ENCODE measurements around the gene TEX13D. TPM values are rescaled to one million over a fixed set of nuclear protein-coding genes. Genes with fewer than 3 reads are reported as not detected.

The TEX13D gene
- total and polyA plus RNA-seq, 9 of the 15 experiments (the other 6 are each of a cell fraction or from before 2014, with no cell fraction given) = 0.06 TPM; not detected in 8

GRCh38 chrX:124347242-124347641, 14.8 kb downstream of the TEX13D start:
- intact Hi-C loops (cut with micrococcal nuclease) (loop anchor here (5.0 kb wide), 1 partner anchor 385 kb away; the partner anchor contains the start of gene STAG2), in situ Hi-C loops (cut with MboI) (no loop called here)
- H3K27me3 ChIP-seq (ENCODE audit: control insufficient read depth in 2 of 2, insufficient read depth in 2 of 2, low read length in 2 of 2) = no peaks in the 10 kb centered on the region
- ChIA-PET POLR2A (interaction anchor here (2.8 kb wide), 1 partner anchor 11 kb away, joined by 7 read pairs; no protein-coding TSS in a partner anchor), CTCF (ENCODE audit: low intra/inter-chr PET ratio) (no interaction called here)
- H3K36me3 ChIP-seq (ENCODE audit: control insufficient read depth, insufficient read depth, low read length) = no peaks in the 10 kb centered on the region
- no peak overlapping the region; the same call in 1 of the 2 replicates for H3K4me2 ChIP-seq (ENCODE audit: insufficient read depth, low read length)
- FAIRE-seq = no peak
- peak overlapping the region; percentile 77; the same call in 1 of the 2 replicates for H2AFZ ChIP-seq (ENCODE audit: low read depth, low read length)
- peaks cover 14 to 34% of the 10 kb centered on the region in 2 experiments; a peak in 4 of 5 replicates for H3K4me1 ChIP-seq (replicated peaks in 1 of 2; ENCODE audit: control insufficient read depth in 2 of 2, insufficient read depth in 2 of 2, low read length in 2 of 2)
- H3K9me1 ChIP-seq (ENCODE audit: control insufficient read depth, insufficient read depth, low read length) = no peaks in the 10 kb centered on the region
- 51% methylated on average over 5 of the region's 5 CpGs for WGBS (ENCODE audit: insufficient coverage, low coverage, missing lambda C conversion rate)
- no peaks in the 10 kb centered on the region for H4K20me1 ChIP-seq (replicated peaks; ENCODE audit: control insufficient read depth, insufficient read depth, low read length)
- no TSS peak for BruUV-seq (replicated peaks)
- no peak for DNase-seq (ENCODE audit: extremely low read depth in 1 of 4, low spot score in 3 of 4)
- no peak overlapping the region for H3K4me3 ChIP-seq
- no peaks in the 10 kb centered on the region for H3K79me2 ChIP-seq (ENCODE audit: control insufficient read depth, insufficient read depth, low read length)
- peak overlapping the region in 1 of 2 experiments; percentile 30; a peak in 2 of 4 replicates for H3K9ac ChIP-seq (ENCODE audit: insufficient read depth in 1 of 2, low read depth in 2 of 2, low read length in 2 of 2)
- H3K27ac ChIP-seq (ENCODE audit: extremely low read depth, low read depth, low read length) = no peak overlapping the region
- no peaks in the 10 kb centered on the region for H3K9me3 ChIP-seq (replicated peaks; ENCODE audit: control insufficient read depth, insufficient read depth, low read depth, low read length)
- no peak; the same call in 2 of the 3 replicates for ATAC-seq
- TF ChIP-seq, protein P1, sequence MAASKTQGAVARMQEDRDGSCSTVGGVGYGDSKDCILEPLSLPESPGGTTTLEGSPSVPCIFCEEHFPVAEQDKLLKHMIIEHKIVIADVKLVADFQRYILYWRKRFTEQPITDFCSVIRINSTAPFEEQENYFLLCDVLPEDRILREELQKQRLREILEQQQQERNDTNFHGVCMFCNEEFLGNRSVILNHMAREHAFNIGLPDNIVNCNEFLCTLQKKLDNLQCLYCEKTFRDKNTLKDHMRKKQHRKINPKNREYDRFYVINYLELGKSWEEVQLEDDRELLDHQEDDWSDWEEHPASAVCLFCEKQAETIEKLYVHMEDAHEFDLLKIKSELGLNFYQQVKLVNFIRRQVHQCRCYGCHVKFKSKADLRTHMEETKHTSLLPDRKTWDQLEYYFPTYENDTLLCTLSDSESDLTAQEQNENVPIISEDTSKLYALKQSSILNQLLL (CRISPR knock-in tag; IDR thresholded peaks at IDR 0.05; ENCODE audit: borderline replicate concordance) = no peak
- TF ChIP-seq RBM17 (IDR thresholded peaks at IDR 0.05; ENCODE audit: borderline replicate concordance, low read depth, low read length) = no peak
- TF ChIP-seq, protein P2, sequence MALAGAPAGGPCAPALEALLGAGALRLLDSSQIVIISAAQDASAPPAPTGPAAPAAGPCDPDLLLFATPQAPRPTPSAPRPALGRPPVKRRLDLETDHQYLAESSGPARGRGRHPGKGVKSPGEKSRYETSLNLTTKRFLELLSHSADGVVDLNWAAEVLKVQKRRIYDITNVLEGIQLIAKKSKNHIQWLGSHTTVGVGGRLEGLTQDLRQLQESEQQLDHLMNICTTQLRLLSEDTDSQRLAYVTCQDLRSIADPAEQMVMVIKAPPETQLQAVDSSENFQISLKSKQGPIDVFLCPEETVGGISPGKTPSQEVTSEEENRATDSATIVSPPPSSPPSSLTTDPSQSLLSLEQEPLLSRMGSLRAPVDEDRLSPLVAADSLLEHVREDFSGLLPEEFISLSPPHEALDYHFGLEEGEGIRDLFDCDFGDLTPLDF (CRISPR knock-in tag; IDR thresholded peaks at IDR 0.05) = no peak
- no peak for TF ChIP-seq HMGN3 (IDR thresholded peaks at IDR 0.05; ENCODE audit: borderline replicate concordance, extremely low read depth, insufficient read length, low read depth, low read length)
- TF ChIP-seq NELFE (IDR thresholded peaks at IDR 0.05; ENCODE audit: insufficient read depth, insufficient read length) = no peak
- TF ChIP-seq, protein P3, sequence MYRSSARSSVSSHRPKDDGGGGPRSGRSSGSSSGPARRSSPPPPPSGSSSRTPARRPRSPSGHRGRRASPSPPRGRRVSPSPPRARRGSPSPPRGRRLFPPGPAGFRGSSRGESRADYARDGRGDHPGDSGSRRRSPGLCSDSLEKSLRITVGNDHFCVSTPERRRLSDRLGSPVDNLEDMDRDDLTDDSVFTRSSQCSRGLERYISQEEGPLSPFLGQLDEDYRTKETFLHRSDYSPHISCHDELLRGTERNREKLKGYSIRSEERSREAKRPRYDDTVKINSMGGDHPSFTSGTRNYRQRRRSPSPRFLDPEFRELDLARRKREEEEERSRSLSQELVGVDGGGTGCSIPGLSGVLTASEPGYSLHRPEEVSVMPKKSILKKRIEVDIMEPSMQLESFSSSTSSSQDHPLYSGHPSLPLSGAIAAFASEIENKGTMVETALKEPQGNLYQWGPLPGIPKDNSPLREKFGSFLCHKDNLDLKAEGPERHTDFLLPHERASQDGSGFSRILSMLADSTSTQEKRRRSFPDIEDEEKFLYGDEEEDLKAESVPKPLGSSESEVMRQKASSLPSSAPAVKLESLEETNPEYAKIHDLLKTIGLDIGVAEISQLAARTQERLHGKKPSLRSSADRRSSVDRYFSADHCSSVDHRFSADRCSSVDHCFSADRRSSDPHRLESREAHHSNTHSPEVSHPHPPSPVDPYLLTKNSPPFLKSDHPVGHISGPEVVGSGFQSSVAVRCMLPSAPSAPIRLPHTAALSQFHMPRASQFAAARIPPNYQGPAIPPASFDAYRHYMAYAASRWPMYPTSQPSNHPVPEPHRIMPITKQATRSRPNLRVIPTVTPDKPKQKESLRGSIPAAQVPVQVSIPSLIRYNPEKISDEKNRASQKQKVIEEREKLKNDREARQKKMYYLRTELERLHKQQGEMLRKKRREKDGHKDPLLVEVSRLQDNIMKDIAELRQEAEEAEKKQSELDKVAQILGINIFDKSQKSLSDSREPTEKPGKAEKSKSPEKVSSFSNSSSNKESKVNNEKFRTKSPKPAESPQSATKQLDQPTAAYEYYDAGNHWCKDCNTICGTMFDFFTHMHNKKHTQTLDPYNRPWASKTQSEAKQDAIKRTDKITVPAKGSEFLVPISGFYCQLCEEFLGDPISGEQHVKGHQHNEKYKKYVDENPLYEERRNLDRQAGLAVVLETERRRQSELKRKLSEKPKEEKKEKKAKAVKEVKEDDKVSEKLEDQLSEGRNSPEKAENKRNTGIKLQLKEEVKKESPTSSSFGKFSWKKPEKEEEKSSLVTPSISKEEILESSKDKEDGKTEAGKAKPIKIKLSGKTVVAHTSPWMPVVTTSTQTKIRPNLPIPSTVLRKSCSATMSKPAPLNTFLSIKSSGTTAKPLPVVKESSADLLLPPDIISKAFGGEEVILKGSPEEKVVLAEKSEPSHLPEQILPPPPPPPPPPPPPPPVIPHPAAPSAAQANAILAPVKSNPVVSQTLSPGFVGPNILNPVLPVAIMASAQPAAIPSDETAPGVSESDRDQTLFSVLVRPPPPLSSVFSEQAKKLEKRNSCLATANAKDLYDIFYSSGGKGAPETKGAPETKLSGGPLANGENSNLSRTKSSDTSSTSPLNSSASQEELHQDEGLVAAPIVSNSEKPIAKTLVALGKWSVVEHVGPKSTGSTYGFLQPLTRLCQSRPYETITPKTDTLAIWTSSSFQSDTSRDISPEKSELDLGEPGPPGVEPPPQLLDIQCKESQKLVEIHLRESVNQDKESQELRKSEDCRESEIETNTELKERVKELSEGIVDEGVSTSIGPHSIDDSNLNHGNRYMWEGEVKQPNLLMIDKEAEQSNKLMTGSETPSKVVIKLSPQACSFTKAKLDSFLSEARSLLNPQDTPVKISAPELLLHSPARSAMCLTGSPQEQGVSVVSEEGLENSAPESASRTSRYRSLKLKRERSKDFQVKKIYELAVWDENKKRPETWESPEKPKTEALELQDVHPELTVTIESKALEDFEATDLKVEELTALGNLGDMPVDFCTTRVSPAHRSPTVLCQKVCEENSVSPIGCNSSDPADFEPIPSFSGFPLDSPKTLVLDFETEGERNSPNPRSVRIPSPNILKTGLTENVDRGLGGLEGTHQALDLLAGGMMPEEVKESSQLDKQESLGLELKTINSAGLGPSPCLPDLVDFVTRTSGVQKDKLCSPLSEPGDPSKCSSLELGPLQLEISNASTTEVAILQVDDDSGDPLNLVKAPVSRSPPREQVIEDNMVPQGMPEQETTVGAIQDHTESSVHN (IDR thresholded peaks at IDR 0.05; ENCODE audit: borderline replicate concordance in 1 of 2, low read depth in 1 of 2) = no peak
- TF ChIP-seq POLR2AphosphoS5 (IDR thresholded peaks at IDR 0.05; ENCODE audit: control insufficient read depth, insufficient read depth, low read depth, low read length) = no peak
- TF ChIP-seq MEF2A (IDR thresholded peaks at IDR 0.05; ENCODE audit: control insufficient read depth, low read depth, low read length) = no peak
- no peak for TF ChIP-seq PTTG1 (tag; IDR thresholded peaks at IDR 0.05; ENCODE audit: low read depth)
- no peak for TF ChIP-seq POLR3G (IDR thresholded peaks at IDR 0.05; ENCODE audit: extremely low read depth, insufficient read length, insufficient replicate concordance)

Measured in K562 (cell line).